Lower lobe of right lung (tissue), 2 donors: ENCODE data around the gene LNP1. TPM values are rescaled to one million over a fixed set of nuclear protein-coding genes. Genes with fewer than 3 reads are reported as not detected.

Experiments
- ATAC-seq, 2 donors: fragments of 200-7000 bp; cut with Tn5 transposase; one replicate each; pipeline ENCODE4 v1.9.1; 2020 to 2022; ENCODE audit warnings: mild to moderate bottlenecking in 2 of 2, moderate library complexity in 2 of 2
- DNase-seq: peaks from one replicate; pipeline ENCODE4 v3.0.0-alpha.2; 2020
- H3K27ac ChIP-seq: fragments of 200-600 bp; one replicate; pipeline ENCODE4 v1.8.0; 2022
- H3K27me3 ChIP-seq: fragments of 200-600 bp; one replicate; pipeline ENCODE4 v1.8.0; 2022; ENCODE audit warnings: low read depth
- H3K36me3 ChIP-seq: fragments of 200-600 bp; one replicate; pipeline ENCODE4 v1.8.0; 2022; ENCODE audit warnings: mild to moderate bottlenecking
- H3K4me1 ChIP-seq: fragments of 200-600 bp; one replicate; pipeline ENCODE4 v1.8.0; 2022
- H3K4me3 ChIP-seq: fragments of 200-600 bp; one replicate; pipeline ENCODE4 v1.8.0; 2022; ENCODE audit warnings: mild to moderate bottlenecking
- H3K9me3 ChIP-seq: fragments of 200-600 bp; one replicate; pipeline ENCODE4 v1.8.0; 2022
- intact Hi-C: fragments of 100-400 bp; cut with DNase I; formaldehyde crosslinking; loops from one replicate; pipeline ENCODE4 v1.11.0; 2022
- total RNA-seq: library from RNA; stranded (reverse); fragmentation: NEBNext Ultra II Directional; extraction: Animal tissue kit (Norgen Biotek cat#: 25700); gene quantifications from one replicate; pipeline ENCODE4 v1.2.1, GENCODE V29; 2021
- TF ChIP-seq, protein P1 (sequence below): fragments of 200-600 bp; IDR thresholded peaks from one replicate; pipeline ENCODE4 v1.8.0; 2022; ENCODE audit warnings: antibody characterized with exemption, mild to moderate bottlenecking
- donor health status: DM: no; HTN: yes; CAD: no; lungs with severe emphysema.

Gene LNP1
- total RNA-seq, 1 donor from 2014 or later, result 2.0 TPM

DNA sequence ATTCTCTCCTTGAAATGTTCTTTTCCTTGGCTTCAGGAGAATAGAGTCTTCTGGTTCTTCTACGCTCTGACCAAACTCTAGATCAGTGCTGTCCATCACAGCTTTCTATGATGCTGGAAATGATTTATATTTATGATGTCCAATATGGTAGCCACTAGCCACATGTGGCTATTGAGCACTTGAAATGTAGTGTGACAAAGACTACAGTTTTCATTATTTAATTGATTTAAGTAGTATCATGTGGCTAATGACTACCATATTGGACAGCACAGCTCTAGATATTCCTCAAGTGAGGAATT, 2.9 kb downstream of the LNP1 start:
- Histone ChIP-seq H3K27ac (no peak overlapping the region), H3K9me3 (peaks cover 8% of the 10 kb centered on the region), H3K4me1 (peaks cover 36% of the 10 kb centered on the region), H3K27me3 (no peaks in the 10 kb centered on the region), H3K36me3 (no peaks in the 10 kb centered on the region), H3K4me3 (no peak overlapping the region)
- TF ChIP-seq, protein P1, sequence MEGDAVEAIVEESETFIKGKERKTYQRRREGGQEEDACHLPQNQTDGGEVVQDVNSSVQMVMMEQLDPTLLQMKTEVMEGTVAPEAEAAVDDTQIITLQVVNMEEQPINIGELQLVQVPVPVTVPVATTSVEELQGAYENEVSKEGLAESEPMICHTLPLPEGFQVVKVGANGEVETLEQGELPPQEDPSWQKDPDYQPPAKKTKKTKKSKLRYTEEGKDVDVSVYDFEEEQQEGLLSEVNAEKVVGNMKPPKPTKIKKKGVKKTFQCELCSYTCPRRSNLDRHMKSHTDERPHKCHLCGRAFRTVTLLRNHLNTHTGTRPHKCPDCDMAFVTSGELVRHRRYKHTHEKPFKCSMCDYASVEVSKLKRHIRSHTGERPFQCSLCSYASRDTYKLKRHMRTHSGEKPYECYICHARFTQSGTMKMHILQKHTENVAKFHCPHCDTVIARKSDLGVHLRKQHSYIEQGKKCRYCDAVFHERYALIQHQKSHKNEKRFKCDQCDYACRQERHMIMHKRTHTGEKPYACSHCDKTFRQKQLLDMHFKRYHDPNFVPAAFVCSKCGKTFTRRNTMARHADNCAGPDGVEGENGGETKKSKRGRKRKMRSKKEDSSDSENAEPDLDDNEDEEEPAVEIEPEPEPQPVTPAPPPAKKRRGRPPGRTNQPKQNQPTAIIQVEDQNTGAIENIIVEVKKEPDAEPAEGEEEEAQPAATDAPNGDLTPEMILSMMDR, result no peak
- no peak for ATAC-seq
- intact Hi-C loops, result no loop called here
- DNase-seq, result no peak

DNA sequence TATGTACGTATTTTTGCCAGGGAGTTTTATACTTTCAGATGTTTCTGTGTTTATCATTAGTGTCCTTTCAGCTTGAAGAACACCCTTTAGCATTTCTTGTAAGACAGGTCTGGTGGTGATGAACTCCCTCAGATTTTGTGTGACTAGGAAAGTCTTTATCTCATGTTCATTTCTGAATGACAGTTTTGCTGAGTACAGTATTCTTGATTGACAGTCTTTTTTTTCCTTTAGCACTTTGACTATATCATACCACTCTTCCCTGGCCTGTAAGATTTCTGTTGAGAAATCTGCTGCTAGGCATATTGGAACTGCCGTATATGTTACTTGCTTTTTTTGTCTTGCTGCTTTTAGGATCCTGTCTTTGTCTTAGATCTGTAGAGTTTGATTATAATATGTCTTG, 5.8 kb downstream of the LNP1 start:
- no peak for DNase-seq
- no peaks in the 10 kb centered on the region for H3K36me3 ChIP-seq
- peaks cover 8% of the 10 kb centered on the region for H3K9me3 ChIP-seq
- intact Hi-C loops, result no loop called here
- TF ChIP-seq, protein P1, result no peak
- H3K27me3 ChIP-seq, result no peaks in the 10 kb centered on the region
- H3K4me3 ChIP-seq, result no peak overlapping the region
- no peak for ATAC-seq
- no peak overlapping the region for H3K27ac ChIP-seq
- H3K4me1 ChIP-seq, result peaks cover 20% of the 10 kb centered on the region

DNA sequence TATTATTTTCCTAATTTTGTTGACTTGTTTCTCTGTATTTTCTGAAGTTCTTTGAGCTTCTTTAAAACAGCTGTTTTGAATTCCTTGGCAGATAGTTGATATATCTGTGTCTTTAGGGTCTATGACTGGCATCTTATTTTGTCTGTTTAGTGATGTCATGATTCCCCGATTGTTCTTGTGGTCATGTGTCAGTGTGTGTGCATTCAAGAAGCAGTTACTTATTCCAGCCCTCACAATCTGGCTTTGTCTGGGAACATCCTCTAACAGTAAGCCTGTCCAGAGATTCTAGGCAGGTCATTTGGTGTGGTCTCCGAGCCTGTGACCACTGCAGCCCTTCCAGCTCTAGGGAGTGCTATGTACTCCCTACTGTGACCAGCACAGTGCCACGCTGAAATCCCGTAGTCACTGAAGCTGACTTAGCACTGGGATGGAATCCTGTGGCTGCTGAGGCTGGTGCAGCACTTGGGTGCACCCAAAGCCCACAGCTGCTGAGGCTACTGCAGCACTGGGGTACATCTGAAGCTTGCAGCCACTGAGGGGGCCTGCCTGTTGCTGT, 6.7 kb downstream of the LNP1 start:
- TF ChIP-seq, protein P1, result no peak
- ATAC-seq (no peak), DNase-seq (no peak)
- Histone ChIP-seq H3K4me3 (no peak overlapping the region), H3K27ac (no peak overlapping the region), H3K27me3 (no peaks in the 10 kb centered on the region), H3K36me3 (no peaks in the 10 kb centered on the region), H3K9me3 (peaks cover 8% of the 10 kb centered on the region), H3K4me1 (peaks cover 13% of the 10 kb centered on the region)
- intact Hi-C loops, result no loop called here

DNA sequence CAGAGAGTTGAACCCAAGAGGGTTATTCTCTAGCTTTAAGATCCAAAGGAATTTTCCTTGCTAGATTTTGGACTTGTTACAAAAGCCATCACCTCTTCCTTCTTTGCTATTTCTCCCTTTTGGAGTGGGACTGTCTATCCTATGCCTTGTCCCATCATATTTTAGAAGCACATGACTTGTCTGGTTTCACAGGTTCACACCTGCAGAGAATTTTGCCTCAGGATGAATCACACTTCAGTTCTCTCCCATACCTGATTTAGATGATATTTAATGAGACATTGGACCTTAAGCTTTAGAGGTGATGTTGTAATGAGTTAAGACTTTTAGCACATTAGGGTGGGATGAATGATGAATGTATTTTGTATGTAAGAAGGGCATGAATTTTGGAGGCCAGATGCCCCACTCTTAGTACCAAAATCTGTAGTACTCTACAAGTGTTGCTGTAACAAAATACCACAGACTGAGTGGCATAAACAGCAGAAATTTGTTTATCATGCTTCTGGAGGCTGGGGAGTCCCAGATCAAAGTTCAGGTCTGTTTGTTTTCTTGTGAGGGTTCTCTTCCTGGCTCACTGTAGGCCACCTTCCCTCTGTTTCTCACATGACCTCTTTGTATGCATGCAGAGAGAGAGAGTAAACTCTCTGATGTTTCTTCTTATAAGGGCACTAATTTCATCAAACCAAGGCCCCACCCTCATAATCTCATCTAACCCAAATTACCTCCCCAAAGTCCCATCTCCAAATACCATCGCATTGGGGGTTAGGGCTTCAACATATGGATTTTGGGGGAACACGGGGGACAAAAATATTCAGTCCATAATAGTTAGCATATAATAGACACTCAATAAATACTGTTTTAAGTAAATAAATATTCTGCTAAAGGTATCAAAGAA, 10.0 kb downstream of the LNP1 start:
- H3K4me1 ChIP-seq, result no peaks in the 10 kb centered on the region

DNA sequence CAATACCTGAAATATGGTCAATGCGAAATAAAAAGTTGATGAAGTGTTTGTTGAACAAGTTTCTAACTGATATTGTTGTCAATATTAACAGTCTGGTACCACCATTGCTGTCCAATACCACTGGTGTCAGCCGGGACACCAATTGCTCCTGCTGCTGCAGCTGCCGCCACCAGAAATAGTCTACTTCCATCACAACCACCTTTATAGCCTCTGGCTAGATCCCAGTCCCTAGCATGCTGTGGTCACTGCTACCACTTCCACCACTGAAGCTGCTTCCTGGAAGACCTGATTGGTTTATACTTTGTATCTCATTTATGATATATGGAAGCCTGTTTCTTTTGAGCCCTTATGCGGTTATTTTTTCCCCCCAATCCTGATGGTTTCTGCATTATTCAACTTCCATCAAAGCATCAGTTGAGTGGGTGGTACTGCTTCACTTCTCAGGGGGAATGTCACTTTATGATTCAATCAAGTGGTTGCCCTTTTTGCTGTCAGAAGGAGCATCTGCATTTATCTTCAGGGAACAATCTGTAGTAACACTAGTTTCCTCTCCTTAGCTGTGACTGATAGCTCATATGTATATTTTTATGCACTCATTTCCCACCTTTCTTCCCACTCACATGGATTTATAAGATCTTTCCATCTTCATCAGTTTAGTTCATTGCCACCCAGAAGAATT, 11.7 kb downstream of the LNP1 start:
- TF ChIP-seq, protein P1, result no peak
- no peak for ATAC-seq
- intact Hi-C loops, result no loop called here
- Histone ChIP-seq H3K27me3 (no peaks in the 10 kb centered on the region), H3K4me3 (no peak overlapping the region), H3K36me3 (no peaks in the 10 kb centered on the region), H3K27ac (no peak overlapping the region), H3K9me3 (no peaks in the 10 kb centered on the region), H3K4me1 (no peaks in the 10 kb centered on the region)
- no peak for DNase-seq

More for the DNA sequence above, 10.0 kb downstream of the LNP1 start:
- Histone ChIP-seq H3K9me3 (peaks cover 8% of the 10 kb centered on the region), H3K27ac (no peak overlapping the region), H3K27me3 (no peaks in the 10 kb centered on the region), H3K4me3 (no peak overlapping the region), H3K36me3 (no peaks in the 10 kb centered on the region)
- no peak for DNase-seq
- TF ChIP-seq, protein P1, result no peak
- intact Hi-C loops, result no loop called here
- no peak for ATAC-seq
